HL-60 (cell line): Measurements from ENCODE around the gene PRPSAP1.

Experiments
- DNase-seq, 2 experiments: peaks; one replicate each; pipeline ENCODE4 v3.0.0-alpha.2; 2010 to 2020; ENCODE audit warnings: low read depth in 1 of 2, low spot score in 1 of 2
- H3K27ac ChIP-seq: fragments of 250-450 bp; sonication (Bioruptor Pico); replicated peaks from 2 replicates; pipeline ENCODE4 v1.5.1; 2020; ENCODE audit warnings: mild to moderate bottlenecking, moderate library complexity
- H3K27me3 ChIP-seq: fragments of 250-450 bp; sonication (Bioruptor Pico); 2 replicates; pipeline ENCODE4 v1.5.1; 2021; ENCODE audit warnings: mild to moderate bottlenecking, moderate library complexity; ENCODE audit not compliant: insufficient read depth, poor library complexity, severe bottlenecking
- H3K4me3 ChIP-seq: replicated peaks from 2 replicates; pipeline ENCODE4 v1.5.1; 2011; ENCODE audit warnings: mild to moderate bottlenecking, control low read depth, low read length; ENCODE audit not compliant: insufficient read depth
- CTCF ChIP-seq: IDR thresholded peaks from one replicate; pipeline ENCODE4 v1.5.1; 2011; ENCODE audit warnings: low read length, control low read depth, inconsistent platforms; ENCODE audit not compliant: insufficient read depth
- GABPA ChIP-seq: IDR thresholded peaks from 2 replicates; pipeline ENCODE4 v1.6.1; 2012; ENCODE audit warnings: low read depth
- POLR2AphosphoS5 ChIP-seq: IDR thresholded peaks from 2 replicates; pipeline ENCODE4 v1.6.1; 2012; ENCODE audit warnings: low read depth
- REST ChIP-seq: IDR thresholded peaks from 2 replicates; pipeline ENCODE4 v1.6.1; 2012; ENCODE audit warnings: low read depth; ENCODE audit not compliant: insufficient replicate concordance
- SPI1 ChIP-seq: IDR thresholded peaks from 2 replicates; pipeline ENCODE4 v1.6.1; 2012; ENCODE audit warnings: low read depth, mild to moderate bottlenecking, borderline replicate concordance

Gene PRPSAP1

GRCh38 chr17:76354747-76355310, 1.1 kb upstream of the PRPSAP1 start:
- DNase-seq, result peak in 1 of 2 experiments; percentile 18
- Histone ChIP-seq H3K4me3 (no peak overlapping the region), H3K27ac (no peak overlapping the region), H3K27me3 (no peaks in the 10 kb centered on the region)
- no peak for TF ChIP-seq SPI1
- no peak for TF ChIP-seq GABPA
- TF ChIP-seq REST, result no peak
- TF ChIP-seq CTCF, result no peak
- no peak for TF ChIP-seq POLR2AphosphoS5

GRCh38 chr17:76354317-76354729, 607 bp upstream of the PRPSAP1 start:
- peak overlapping the region; percentile 100 for H3K27ac ChIP-seq
- peak overlapping the region; percentile 91 for H3K4me3 ChIP-seq
- TF ChIP-seq REST (no peak), POLR2AphosphoS5 (no peak)
- no peaks in the 10 kb centered on the region for H3K27me3 ChIP-seq
- no peak for DNase-seq

- Histone ChIP-seq H3K4me3 (peak overlapping the region; percentile 91), H3K27me3 (no peaks in the 10 kb centered on the region), H3K27ac (peak overlapping the region; percentile 100)
- DNase-seq, result no peak
- TF ChIP-seq SPI1, result no peak
- no peak for TF ChIP-seq CTCF
- TF ChIP-seq REST, result no peak
- no peak for TF ChIP-seq GABPA
- no peak; the same call in 1 of the 2 replicates for TF ChIP-seq POLR2AphosphoS5
These were observed 615 bp downstream of the PRPSAP1 start for GRCh38 chr17:76353004-76353598.
